Adrenal gland (tissue), 5 donors: ENCODE data around the gene PRKCA.

ENCODE experiments used
- CTCF ChIP-seq, 6 experiments: fragments of 450-650 bp in 4 of 6; fragments of 200-600 bp in 2 of 6; sonication (generic) in 1 of 6; IDR thresholded peaks; 1 replicate in 5 of 6; 2 replicates in 1 of 6; pipeline versions ENCODE4 v1.5.1 to v1.8.0; 2016 to 2021; ENCODE audit warnings: antibody characterized with exemption in 6 of 6, mild to moderate bottlenecking in 2 of 6, moderate library complexity in 1 of 6
- POLR2A ChIP-seq, 2 donors: fragments of 450-650 bp; IDR thresholded peaks; one replicate each; pipeline ENCODE4 v1.6.1; 2017; ENCODE audit warnings: antibody characterized with exemption in 2 of 2, mild to moderate bottlenecking in 2 of 2, moderate library complexity in 1 of 2
- donor health status: DM: no; HTN: no; CAD: no.

GRCh38 chr17:66589892-66590291, 287.5 kb downstream of the PRKCA start:
- TF ChIP-seq CTCF (IDR thresholded peaks at IDR 0.05) (no peak), POLR2A (IDR thresholded peaks at IDR 0.05) (no peak)
